ENCODE results near the gene ZC3H18. TPM values are rescaled to one million over a fixed set of nuclear protein-coding genes. Genes with fewer than 3 reads are reported as not detected.

Gene ZC3H18
- total RNA-seq, 1 donor from 2014 or later: 14.6 TPM

- Histone ChIP-seq H3K9ac (ENCODE audit: low read depth in 1 of 3, low read length in 3 of 3) (peak overlapping the region in 1 of 3 donors; percentile 33), H3K9me3 (ENCODE audit: control insufficient read depth in 3 of 3, low read length in 3 of 3) (no peaks in the 10 kb centered on the region), H3K27ac (ENCODE audit: low read depth, low read length) (peak overlapping the region; percentile 90), H3K27me3 (ENCODE audit: control insufficient read depth in 3 of 3, insufficient read depth in 3 of 3, low read length in 3 of 3) (peaks cover 0 to under 1% (median 0%) of the 10 kb centered on the region in 3 donors), H3K36me3 (ENCODE audit: control insufficient read depth in 3 of 3, insufficient read depth in 3 of 3, low read length in 3 of 3) (peaks cover 0 to 2% (median under 1%) of the 10 kb centered on the region in 3 donors), H3K4me3 (ENCODE audit: low read length in 3 of 3) (no peak overlapping the region), H3K4me1 (ENCODE audit: control insufficient read depth in 3 of 3, insufficient read depth in 3 of 3, low read length in 3 of 3) (peaks cover 48 to 69% (median 66%) of the 10 kb centered on the region in 3 donors)
Measured at GRCh38 chr16:88671806-88672205, 101.6 kb downstream of the ZC3H18 start.

DNA sequence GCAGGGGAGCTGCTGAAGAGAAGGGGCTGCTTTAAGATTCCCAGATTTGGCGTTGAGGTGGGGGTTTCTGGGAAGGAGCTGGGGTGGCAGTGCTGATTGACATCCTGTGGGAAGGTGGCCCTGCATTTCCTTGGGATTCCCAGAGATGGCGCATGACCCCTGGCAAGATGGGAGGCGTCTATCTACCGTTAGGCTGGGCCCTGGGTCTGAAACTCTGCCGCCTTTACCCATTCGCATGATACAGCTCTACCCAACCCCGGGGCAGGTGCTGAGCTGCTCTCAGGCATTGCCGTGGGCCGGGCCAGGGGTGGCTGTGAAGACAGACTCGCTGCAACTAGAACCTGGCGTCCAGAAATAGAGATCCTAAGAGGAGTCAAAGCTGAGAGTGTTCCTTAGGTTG lies 102.6 kb downstream of the ZC3H18 start:
- H3K27me3 ChIP-seq (ENCODE audit: control insufficient read depth in 3 of 3, insufficient read depth in 3 of 3, low read length in 3 of 3): peaks cover 0 to 4% (median 0%) of the 10 kb centered on the region in 3 donors
- peak overlapping the region in 1 of 3 donors; percentile 20 for H3K4me3 ChIP-seq (ENCODE audit: low read length in 3 of 3)
- peak overlapping the region in 2 of 3 donors; percentile 25 to 59 for H3K9ac ChIP-seq (ENCODE audit: low read depth in 1 of 3, low read length in 3 of 3)
- H3K36me3 ChIP-seq (ENCODE audit: control insufficient read depth in 3 of 3, insufficient read depth in 3 of 3, low read length in 3 of 3): peaks cover 0 to 3% (median 2%) of the 10 kb centered on the region in 3 donors
- peaks cover 58 to 79% (median 76%) of the 10 kb centered on the region in 3 donors for H3K4me1 ChIP-seq (ENCODE audit: control insufficient read depth in 3 of 3, insufficient read depth in 3 of 3, low read length in 3 of 3)
- H3K9me3 ChIP-seq (ENCODE audit: control insufficient read depth in 3 of 3, low read length in 3 of 3): no peaks in the 10 kb centered on the region
- H3K27ac ChIP-seq (ENCODE audit: low read depth, low read length): peak overlapping the region; percentile 90

DNA sequence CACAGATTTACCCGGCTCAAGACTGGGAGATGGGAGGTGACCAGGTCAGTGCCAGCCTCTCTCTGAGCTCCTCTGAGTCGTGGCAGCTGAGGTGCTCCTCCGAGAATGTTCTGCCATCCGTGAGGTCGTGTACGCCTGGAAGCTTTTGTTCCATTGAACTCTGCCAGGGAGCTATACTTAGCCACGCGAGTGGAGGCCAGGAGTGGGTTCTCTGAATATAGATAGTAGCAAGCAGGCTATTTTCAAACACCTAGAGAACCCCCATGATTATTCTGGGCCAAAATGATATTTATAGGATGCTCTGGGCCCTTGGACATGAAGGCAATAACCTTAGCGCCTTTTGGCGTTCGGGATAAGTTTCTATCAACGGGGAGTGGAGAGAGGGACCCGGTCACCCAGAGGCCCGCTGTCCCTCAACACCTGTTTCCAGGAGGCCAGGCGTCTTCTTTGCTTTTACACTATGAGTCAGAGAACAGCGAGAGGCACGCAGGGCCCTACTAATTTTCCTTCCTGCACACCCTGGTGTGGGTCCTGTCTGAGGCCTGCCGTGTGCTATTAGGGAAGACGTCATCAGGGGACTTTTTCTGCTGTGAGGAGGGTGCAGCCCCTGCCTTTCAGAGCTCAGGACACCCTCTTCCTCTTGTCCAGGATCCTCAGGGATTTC lies 103.6 kb downstream of the ZC3H18 start:
- peak overlapping the region in 2 of 3 donors; percentile 35 to 45 for H3K4me3 ChIP-seq (ENCODE audit: low read length in 3 of 3)
- H3K27me3 ChIP-seq (ENCODE audit: control insufficient read depth in 3 of 3, insufficient read depth in 3 of 3, low read length in 3 of 3): peaks cover 0 to 13% (median 0%) of the 10 kb centered on the region in 3 donors
- peak overlapping the region; percentile 63 to 73 (median 71) for H3K9ac ChIP-seq (ENCODE audit: low read depth in 1 of 3, low read length in 3 of 3)
- H3K9me3 ChIP-seq (ENCODE audit: control insufficient read depth in 3 of 3, low read length in 3 of 3): no peaks in the 10 kb centered on the region
- peak overlapping the region; percentile 90 for H3K27ac ChIP-seq (ENCODE audit: low read depth, low read length)
- peaks cover 0 to 3% (median 2%) of the 10 kb centered on the region in 3 donors for H3K36me3 ChIP-seq (ENCODE audit: control insufficient read depth in 3 of 3, insufficient read depth in 3 of 3, low read length in 3 of 3)
- peaks cover 68 to 89% (median 83%) of the 10 kb centered on the region in 3 donors for H3K4me1 ChIP-seq (ENCODE audit: control insufficient read depth in 3 of 3, insufficient read depth in 3 of 3, low read length in 3 of 3)

- no peaks in the 10 kb centered on the region for H3K9me3 ChIP-seq (ENCODE audit: control insufficient read depth in 3 of 3, low read length in 3 of 3)
- H3K27ac ChIP-seq (ENCODE audit: low read depth, low read length): peak overlapping the region; percentile 90
- H3K4me1 ChIP-seq (ENCODE audit: control insufficient read depth in 3 of 3, insufficient read depth in 3 of 3, low read length in 3 of 3): peaks cover 71 to 88% (median 75%) of the 10 kb centered on the region in 3 donors
- H3K4me3 ChIP-seq (ENCODE audit: low read length in 3 of 3): peak overlapping the region in 1 of 3 donors; percentile 22
- peaks cover 2 to 11% (median 7%) of the 10 kb centered on the region in 3 donors for H3K36me3 ChIP-seq (ENCODE audit: control insufficient read depth in 3 of 3, insufficient read depth in 3 of 3, low read length in 3 of 3)
- H3K9ac ChIP-seq (ENCODE audit: low read depth in 1 of 3, low read length in 3 of 3): peak overlapping the region in 1 of 3 donors; percentile 45
- peaks cover 0 to 23% (median 7%) of the 10 kb centered on the region in 3 donors for H3K27me3 ChIP-seq (ENCODE audit: control insufficient read depth in 3 of 3, insufficient read depth in 3 of 3, low read length in 3 of 3)
Measured at GRCh38 chr16:88676502-88677242, 106.5 kb downstream of the ZC3H18 start.

DNA sequence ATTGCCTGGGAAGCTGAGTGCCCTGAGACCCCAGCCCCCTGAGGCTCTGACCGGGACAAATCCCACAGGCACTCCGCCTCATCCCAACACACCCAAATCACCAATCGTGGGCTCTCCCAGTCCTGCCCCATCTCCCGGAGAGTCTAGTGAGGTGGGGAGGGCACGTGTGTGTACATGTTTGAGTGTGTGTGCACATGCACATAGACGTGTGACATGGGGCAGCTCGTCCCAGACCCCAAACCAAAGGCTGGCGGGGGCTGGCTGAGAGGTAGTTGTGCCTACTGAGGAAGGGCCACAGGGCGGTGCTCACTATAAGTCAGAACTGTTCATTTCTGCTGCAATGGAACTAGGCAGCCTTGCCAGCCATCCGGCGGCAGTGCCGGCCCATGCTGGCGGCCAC lies 107.5 kb downstream of the ZC3H18 start:
- Histone ChIP-seq H3K9ac (ENCODE audit: low read depth in 1 of 3, low read length in 3 of 3) (peak overlapping the region in 2 of 3 donors; percentile 2 to 3), H3K27me3 (ENCODE audit: control insufficient read depth in 3 of 3, insufficient read depth in 3 of 3, low read length in 3 of 3) (peaks cover 0 to 23% (median 7%) of the 10 kb centered on the region in 3 donors), H3K36me3 (ENCODE audit: control insufficient read depth in 3 of 3, insufficient read depth in 3 of 3, low read length in 3 of 3) (peaks cover 2 to 11% (median 7%) of the 10 kb centered on the region in 3 donors), H3K9me3 (ENCODE audit: control insufficient read depth in 3 of 3, low read length in 3 of 3) (no peaks in the 10 kb centered on the region), H3K4me3 (ENCODE audit: low read length in 3 of 3) (no peak overlapping the region), H3K4me1 (ENCODE audit: control insufficient read depth in 3 of 3, insufficient read depth in 3 of 3, low read length in 3 of 3) (peaks cover 63 to 84% (median 66%) of the 10 kb centered on the region in 3 donors), H3K27ac (ENCODE audit: low read depth, low read length) (no peak overlapping the region)

- no peak overlapping the region for H3K4me3 ChIP-seq (ENCODE audit: low read length in 3 of 3)
- H3K4me1 ChIP-seq (ENCODE audit: control insufficient read depth in 3 of 3, insufficient read depth in 3 of 3, low read length in 3 of 3): peaks cover 56 to 78% (median 59%) of the 10 kb centered on the region in 3 donors
- peak overlapping the region in 2 of 3 donors; percentile 16 to 53 for H3K9ac ChIP-seq (ENCODE audit: low read depth in 1 of 3, low read length in 3 of 3)
- H3K9me3 ChIP-seq (ENCODE audit: control insufficient read depth in 3 of 3, low read length in 3 of 3): no peaks in the 10 kb centered on the region
- H3K36me3 ChIP-seq (ENCODE audit: control insufficient read depth in 3 of 3, insufficient read depth in 3 of 3, low read length in 3 of 3): peaks cover 2 to 11% (median 7%) of the 10 kb centered on the region in 3 donors
- no peak overlapping the region for H3K27ac ChIP-seq (ENCODE audit: low read depth, low read length)
- H3K27me3 ChIP-seq (ENCODE audit: control insufficient read depth in 3 of 3, insufficient read depth in 3 of 3, low read length in 3 of 3): peaks cover 0 to 23% (median 7%) of the 10 kb centered on the region in 3 donors
Measured at GRCh38 chr16:88678224-88678979, 108.2 kb downstream of the ZC3H18 start.

DNA sequence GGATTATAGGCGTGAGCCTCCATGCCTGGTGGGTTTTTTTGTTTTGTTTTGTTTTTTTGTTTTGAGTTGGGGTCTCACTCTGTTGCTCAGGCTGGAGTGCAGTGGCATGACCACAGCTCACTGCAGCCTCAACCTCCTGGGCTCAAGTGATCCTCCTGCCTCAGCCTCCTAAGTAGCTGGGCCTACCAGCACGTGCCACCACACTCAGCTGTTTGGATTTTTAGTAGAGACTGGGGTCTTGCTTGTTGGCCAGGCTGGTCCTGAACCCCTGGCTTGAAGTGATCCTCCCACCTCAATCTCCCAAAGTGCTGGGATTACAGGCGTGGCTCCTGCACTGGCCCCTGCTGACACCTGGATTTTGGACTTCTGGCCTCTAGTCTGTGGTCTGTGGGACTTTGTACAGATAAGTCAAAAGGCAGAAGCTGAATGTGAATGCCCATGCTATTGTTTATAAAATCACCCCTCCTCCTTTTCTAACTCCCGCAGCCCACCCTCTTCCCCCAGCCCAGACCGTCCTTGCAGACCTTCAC lies 110.4 kb downstream of the ZC3H18 start:
- H3K9ac ChIP-seq (ENCODE audit: low read depth in 1 of 3, low read length in 3 of 3): no peak overlapping the region
- H3K27ac ChIP-seq (ENCODE audit: low read depth, low read length): no peak overlapping the region
- H3K9me3 ChIP-seq (ENCODE audit: control insufficient read depth in 3 of 3, low read length in 3 of 3): no peaks in the 10 kb centered on the region
- no peak overlapping the region for H3K4me3 ChIP-seq (ENCODE audit: low read length in 3 of 3)
- H3K36me3 ChIP-seq (ENCODE audit: control insufficient read depth in 3 of 3, insufficient read depth in 3 of 3, low read length in 3 of 3): peaks cover 0 to 11% (median 7%) of the 10 kb centered on the region in 3 donors
- peaks cover 0 to 33% (median 11%) of the 10 kb centered on the region in 3 donors for H3K27me3 ChIP-seq (ENCODE audit: control insufficient read depth in 3 of 3, insufficient read depth in 3 of 3, low read length in 3 of 3)
- H3K4me1 ChIP-seq (ENCODE audit: control insufficient read depth in 3 of 3, insufficient read depth in 3 of 3, low read length in 3 of 3): peaks cover 43 to 73% (median 48%) of the 10 kb centered on the region in 3 donors

GRCh38 chr16:88681084-88681680 lies 111.0 kb downstream of the ZC3H18 start:
- Histone ChIP-seq H3K9me3 (ENCODE audit: control insufficient read depth in 3 of 3, low read length in 3 of 3) (no peaks in the 10 kb centered on the region), H3K36me3 (ENCODE audit: control insufficient read depth in 3 of 3, insufficient read depth in 3 of 3, low read length in 3 of 3) (peaks cover 0 to 11% (median 7%) of the 10 kb centered on the region in 3 donors), H3K27me3 (ENCODE audit: control insufficient read depth in 3 of 3, insufficient read depth in 3 of 3, low read length in 3 of 3) (peaks cover 0 to 33% (median 11%) of the 10 kb centered on the region in 3 donors), H3K4me1 (ENCODE audit: control insufficient read depth in 3 of 3, insufficient read depth in 3 of 3, low read length in 3 of 3) (peaks cover 38 to 67% (median 42%) of the 10 kb centered on the region in 3 donors), H3K9ac (ENCODE audit: low read depth in 1 of 3, low read length in 3 of 3) (no peak overlapping the region), H3K27ac (ENCODE audit: low read depth, low read length) (no peak overlapping the region), H3K4me3 (ENCODE audit: low read length in 3 of 3) (no peak overlapping the region)

All from skeletal muscle tissue (tissue), 4 donors.